ENCODE measurements around the gene RIPOR3.
"Not testable (repeated sequence)": the region's sequence is repeated elsewhere in the genome, so short reads cannot be mapped to it uniquely, and the experiment has no call there.

Gene RIPOR3

GRCh38 chr20:50654904-50655303 lies 36.4 kb downstream of the RIPOR3 start:
- DNase-seq = no peak

DNA sequence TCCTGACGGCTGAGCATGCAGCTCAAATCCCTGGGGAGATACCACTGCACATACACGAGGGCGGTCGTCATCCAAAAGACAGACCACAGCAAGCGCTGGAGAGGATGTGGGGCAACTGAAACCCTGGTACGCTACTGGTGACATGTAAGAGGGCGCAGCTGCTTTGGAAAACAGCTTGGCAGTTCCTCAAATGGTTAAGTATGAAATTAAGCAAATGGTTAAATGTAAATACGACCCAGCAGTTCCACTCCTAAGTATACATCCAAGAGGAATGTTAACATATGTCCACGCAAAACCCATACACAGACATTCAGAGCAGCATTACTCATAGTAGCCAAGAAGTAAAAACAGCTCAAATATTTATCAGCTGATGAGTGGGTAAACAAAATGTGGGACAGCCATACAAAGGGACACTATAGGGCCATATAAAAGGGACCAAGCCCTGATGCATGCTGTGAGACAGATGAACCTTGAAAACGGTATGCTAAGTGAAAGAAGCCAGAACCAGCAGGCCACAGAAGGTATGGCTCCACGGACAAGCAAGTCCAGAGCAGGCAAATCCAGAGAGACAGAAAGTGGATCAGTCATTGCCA lies 38.5 kb downstream of the RIPOR3 start:
- no peak for DNase-seq

DNA sequence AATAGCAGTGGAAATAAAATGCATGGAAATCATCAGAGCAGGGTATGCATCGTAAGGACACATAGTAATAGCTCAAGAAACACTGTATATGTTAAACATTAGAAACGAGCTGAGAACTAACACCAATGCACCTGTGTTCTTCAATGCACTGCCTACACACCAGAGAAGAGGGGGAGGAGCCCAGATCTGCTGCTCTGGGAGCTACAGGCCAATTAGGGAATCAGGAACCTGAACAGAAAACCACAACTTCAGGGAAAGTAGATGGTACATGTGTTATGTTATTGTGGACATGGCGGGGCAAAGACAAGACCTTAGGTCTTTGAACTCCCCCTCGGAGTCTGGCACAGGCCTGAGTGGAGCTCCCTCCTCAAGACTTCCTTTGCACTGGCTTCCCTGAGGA lies 39.7 kb downstream of the RIPOR3 start:
- no peak for DNase-seq

DNA sequence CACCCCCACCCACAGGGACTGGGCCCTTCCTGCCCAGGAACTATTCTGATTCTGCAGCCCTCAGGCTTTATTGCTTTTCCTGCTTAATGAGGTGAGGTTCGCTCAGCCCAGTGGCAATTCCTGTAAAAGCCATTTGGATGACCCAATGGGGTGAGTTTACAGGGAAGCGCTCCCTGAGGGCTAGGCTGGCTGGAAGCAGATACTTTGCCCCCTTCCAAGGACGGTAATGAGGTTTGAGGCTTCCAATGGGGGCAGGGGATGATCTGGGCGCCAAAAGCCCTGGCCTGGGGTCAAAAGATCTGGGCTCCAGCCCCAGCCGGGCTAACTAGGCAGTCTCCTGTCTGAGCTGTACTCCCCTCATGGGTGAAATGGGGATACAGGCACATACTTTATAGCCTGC lies 41.8 kb downstream of the RIPOR3 start:
- no peak for DNase-seq

GRCh38 chr20:50648651-50649050 lies 42.7 kb downstream of the RIPOR3 start:
- no peak for DNase-seq

DNA sequence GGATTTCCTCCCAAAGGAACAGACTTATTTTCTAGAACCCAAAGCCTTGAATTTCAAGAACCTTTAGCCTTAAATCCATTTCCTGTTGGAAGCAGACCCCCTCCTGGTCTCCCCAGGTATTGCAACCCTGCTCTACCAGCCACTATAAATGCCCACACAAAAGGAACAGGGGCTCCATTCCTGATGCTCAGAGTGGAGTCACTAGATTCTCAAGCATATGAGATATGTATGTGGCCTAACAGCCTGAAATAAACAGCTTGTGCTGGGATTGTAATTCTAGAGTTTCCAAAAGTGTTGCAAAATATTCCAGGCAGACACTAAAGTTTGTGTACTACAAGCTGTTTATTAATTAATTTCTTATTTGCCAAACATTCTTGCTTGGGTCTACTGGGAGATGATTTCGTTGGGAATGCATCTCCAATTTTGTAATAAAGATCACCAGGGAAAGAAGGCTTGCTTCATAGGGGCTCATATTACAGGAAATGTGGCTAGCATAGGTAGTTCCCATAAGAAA lies 44.8 kb downstream of the RIPOR3 start:
- DNase-seq = no peak

- DNase-seq = no peak
These were observed 45.9 kb downstream of the RIPOR3 start for GRCh38 chr20:50645253-50646068.

- DNase-seq = no peak
These were observed 49.0 kb downstream of the RIPOR3 start for GRCh38 chr20:50642288-50642803.

- not testable (repeated sequence) for DNase-seq
These were observed 49.6 kb downstream of the RIPOR3 start for GRCh38 chr20:50641625-50642287.

GRCh38 chr20:50639971-50640711 lies 51.2 kb downstream of the RIPOR3 start:
- not testable (repeated sequence) for DNase-seq

GRCh38 chr20:50638015-50638847 lies 53.1 kb downstream of the RIPOR3 start:
- not testable (repeated sequence) for DNase-seq

GRCh38 chr20:50636601-50637540 lies 54.5 kb downstream of the RIPOR3 start:
- no peak for DNase-seq

GRCh38 chr20:50635676-50636600 lies 55.4 kb downstream of the RIPOR3 start:
- peak; percentile 21 for DNase-seq

DNA sequence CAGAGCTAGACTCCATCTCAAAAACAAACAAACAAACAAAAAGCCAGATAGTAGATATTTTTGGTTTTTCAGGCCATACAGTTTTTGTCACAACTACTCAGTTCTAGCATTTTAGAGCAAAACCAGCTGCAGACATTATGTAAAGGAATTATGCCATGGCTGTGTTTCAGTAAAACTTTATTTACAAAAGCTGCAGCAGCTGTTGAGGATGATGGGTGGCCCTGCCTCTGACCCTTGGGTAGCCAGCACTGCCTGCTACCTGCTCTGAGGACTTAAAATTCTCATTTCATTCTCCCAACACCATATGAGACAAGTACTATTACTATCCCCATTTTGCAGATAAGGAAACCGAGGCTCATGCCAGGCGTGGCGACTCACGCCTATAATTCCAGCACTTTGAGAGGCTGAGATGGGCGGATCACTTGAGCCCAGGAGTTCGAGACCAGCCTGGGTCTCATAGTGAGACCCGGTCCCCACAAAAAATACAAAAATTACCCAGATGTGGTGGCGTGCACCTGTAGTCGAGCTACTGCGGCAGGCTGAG lies 56.3 kb downstream of the RIPOR3 start:
- no peak for DNase-seq

- no peak for DNase-seq
These were observed 57.2 kb downstream of the RIPOR3 start for GRCh38 chr20:50634191-50634590.

DNA sequence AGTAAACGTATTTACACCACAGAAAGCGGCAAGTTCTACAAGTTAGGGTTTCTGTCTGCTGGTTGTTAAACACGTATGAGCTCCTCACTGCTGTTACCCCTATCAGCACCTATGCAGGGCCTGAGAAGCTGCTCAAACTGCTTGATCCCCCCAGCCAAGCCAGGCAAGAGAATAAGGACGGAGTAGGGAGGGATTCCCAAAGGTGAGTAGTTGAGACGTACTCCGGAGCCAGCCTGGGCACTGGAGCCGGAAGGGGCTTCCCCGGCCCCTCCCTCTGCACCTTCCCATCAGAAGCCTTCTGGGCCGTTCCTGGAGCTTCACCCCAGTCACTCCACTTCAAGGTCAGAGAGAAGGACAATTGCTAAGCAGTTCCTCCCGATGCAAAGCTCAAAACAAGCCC lies 58.0 kb downstream of the RIPOR3 start:
- DNase-seq = no peak

DNA sequence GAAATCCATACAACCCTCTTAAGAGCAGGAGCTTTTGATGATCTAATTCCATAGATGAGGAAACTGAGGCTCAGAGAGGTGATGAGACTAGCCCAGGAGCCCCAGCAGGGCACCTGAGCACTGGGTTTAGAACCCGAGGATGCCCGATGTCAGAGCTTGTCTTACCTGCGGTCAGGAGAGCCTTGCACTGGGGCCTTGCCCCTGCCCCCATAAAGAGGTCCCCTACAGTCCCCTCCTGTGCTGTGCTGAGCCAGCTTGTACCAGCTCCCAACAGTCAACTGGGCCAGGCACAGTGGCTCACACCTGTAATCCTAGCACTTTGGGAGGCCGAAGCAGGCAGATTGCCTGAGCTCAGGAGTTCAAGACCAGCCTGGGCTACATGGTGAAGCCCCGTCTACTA lies 58.6 kb downstream of the RIPOR3 start:
- no peak for DNase-seq

DNA sequence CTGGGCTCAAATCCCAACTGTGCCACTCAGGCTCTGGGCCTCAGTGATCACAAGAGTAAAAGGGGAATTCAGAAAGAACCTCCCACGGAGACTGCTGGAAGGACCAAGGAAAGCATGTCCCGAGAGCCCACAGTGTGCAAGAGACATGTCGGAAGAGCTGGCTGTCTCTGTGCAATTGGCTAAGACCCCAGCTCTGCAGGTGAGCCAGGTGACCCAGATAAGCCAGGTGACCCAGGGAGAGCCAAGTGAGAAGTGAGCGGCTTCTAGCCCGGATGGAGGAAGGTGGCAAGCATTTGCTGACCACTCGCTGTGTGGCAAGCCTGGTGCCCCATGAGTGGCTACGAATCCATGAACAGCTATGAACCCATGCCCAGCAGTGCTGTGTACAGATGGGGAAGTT lies 59.1 kb downstream of the RIPOR3 start:
- DNase-seq = no peak

DNA sequence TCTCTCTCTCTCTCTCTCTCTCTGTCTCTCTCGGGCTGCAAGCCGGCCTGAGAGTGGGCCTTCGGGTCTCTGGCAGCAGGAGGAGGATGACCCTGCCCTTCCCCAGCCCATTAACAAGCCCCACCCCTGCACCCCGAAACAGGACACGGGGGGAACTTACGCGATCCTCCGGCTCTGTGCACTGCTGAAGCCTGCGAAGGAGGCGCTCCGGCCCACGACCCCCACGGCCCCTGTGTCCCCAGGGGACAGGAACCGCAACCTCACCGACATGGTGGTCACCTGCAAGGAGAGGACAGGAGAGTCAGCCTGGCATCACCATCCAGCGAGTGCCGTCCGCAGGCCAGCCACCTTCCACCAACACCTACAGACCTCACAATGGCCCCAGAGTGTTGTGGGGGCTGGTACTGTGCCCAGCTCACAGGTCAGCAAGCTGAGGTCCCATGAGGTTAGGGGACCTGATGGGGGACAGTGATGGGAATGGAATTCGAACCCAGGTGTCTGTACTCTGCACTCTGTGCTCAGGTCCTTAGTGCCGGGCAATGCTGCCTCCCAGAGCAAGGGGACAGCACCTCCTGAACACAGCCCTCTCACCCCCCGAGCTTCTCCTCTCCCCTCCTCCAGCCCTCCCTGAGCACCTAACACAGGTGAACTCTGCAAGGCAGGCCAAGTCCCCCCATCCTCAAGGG lies 60.6 kb downstream of the RIPOR3 start:
- no peak for DNase-seq
